D721Med (cell line): ENCODE results near the gene NCK2.
A peak's percentile ranks its signal among the peaks of the same experiment; 100 is the strongest.

Source experiments
- DNase-seq: peaks from one replicate; pipeline ENCODE4 v3.0.0; 2011; ENCODE audit warnings: low spot score; ENCODE audit not compliant: insufficient read length
- FAIRE-seq: peaks from 2 replicates; lab custom pipeline; 2011; peaks lifted over from hg19 to GRCh38; lab: Jason Lieb, UNC
- TF ChIP-seq, protein P1 (sequence below): IDR thresholded peaks from 2 replicates; pipeline ENCODE4 v1.5.1; 2012; ENCODE audit warnings: mild to moderate bottlenecking, control low read depth; ENCODE audit not compliant: insufficient read depth; ENCODE audit errors: missing control alignments

The NCK2 gene

DNA sequence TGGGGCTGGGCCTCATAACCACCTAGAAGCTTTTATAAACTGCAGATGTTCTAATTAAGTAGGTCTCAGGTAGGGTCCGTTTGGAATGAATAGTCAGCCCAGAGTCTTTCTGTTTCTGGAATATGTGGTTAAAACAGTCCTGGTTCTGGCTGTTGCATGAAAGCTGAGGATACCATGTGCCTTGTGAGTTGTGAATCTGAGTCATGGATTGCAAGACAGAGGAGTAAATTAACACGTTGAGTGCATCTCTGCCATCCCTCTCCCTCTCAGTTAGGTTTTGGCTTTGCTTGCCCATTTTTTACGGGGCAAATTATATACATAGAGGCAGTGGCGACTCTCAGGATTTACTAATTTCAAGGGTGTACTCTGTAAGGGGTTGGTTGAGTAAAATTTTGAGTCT is 59.1 kb downstream of the NCK2 start:
- TF ChIP-seq, protein P1, sequence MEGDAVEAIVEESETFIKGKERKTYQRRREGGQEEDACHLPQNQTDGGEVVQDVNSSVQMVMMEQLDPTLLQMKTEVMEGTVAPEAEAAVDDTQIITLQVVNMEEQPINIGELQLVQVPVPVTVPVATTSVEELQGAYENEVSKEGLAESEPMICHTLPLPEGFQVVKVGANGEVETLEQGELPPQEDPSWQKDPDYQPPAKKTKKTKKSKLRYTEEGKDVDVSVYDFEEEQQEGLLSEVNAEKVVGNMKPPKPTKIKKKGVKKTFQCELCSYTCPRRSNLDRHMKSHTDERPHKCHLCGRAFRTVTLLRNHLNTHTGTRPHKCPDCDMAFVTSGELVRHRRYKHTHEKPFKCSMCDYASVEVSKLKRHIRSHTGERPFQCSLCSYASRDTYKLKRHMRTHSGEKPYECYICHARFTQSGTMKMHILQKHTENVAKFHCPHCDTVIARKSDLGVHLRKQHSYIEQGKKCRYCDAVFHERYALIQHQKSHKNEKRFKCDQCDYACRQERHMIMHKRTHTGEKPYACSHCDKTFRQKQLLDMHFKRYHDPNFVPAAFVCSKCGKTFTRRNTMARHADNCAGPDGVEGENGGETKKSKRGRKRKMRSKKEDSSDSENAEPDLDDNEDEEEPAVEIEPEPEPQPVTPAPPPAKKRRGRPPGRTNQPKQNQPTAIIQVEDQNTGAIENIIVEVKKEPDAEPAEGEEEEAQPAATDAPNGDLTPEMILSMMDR: no peak
- FAIRE-seq: no peak
- DNase-seq: no peak

DNA sequence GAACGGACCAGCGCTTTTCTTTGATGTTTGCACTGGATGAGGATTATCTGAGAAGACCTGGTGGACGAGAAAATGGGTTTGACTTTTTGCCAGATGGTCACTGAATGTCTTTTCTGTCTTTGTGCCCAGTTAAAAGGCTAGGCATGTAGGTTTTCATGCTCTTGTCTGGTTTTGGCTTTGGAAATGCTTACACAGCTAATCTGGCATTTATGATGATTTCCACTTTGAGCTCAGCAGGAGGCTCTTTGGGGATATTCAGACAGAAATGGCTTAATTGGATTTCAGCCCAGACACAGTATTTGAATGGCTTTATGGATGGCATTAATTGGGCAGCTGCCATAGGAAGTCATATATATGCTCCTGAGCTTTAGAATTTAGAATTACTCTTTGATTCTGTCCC is 59.6 kb downstream of the NCK2 start:
- TF ChIP-seq, protein P1: peak; percentile 1
- no peak for FAIRE-seq
- no peak for DNase-seq

DNA sequence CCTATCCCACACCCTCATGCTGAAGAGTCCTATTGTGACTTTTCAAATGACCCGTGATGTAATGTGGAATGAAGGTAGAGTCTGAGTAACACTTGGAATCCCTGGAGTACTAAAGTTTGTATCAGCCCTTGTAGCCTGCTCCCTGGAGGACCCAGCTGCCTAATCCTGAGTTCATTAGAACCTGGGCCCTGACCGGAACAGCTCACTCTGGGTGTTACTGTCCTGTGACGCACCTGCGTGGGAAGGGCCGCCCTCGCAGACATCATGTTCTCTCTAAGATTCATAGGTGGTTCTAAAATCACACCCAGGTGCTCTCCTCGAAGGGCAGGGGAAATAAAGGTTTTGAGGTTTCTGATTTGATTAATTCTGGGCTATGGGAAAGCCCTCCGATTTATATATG is 62.3 kb downstream of the NCK2 start:
- FAIRE-seq (no peak), DNase-seq (no peak)
- TF ChIP-seq, protein P1: no peak

- FAIRE-seq (no peak), DNase-seq (no peak)
- TF ChIP-seq, protein P1: no peak
Observed at GRCh38 chr2:105808423-105809096, 63.8 kb downstream of the NCK2 start.

DNA sequence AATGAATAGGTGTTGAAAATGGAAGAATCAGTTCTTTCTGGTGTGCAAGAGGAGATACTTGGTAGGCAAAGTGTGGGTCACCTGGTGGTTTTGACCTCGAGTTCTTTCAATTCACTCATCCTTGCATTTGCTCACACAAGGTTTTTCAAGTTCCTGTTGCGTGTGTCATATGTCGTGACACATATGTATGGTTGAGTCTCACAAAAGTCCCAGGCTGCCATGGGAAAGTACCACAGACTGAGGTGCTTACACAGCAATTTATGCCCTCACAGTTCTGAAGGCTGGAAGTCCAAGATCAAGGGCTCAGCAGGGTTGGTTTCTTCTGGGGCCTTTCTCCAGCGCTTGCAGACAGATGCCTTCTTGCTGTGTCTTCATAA is 64.4 kb downstream of the NCK2 start:
- TF ChIP-seq, protein P1: no peak

GRCh38 chr2:105809723-105810122 is 65.0 kb downstream of the NCK2 start:
- DNase-seq (no peak), FAIRE-seq (no peak)
- TF ChIP-seq, protein P1: no peak

More for the DNA sequence above, 64.4 kb downstream of the NCK2 start:
- DNase-seq: no peak
- FAIRE-seq: no peak

- TF ChIP-seq, protein P1: no peak
- DNase-seq: no peak
- no peak for FAIRE-seq
Observed at GRCh38 chr2:105812180-105813044, 67.7 kb downstream of the NCK2 start.
